ENCODE data around the gene DHRS7. TPM values are rescaled to one million over a fixed set of nuclear protein-coding genes. Genes with fewer than 3 reads are reported as not detected.

DHRS7 gene
- polyA plus RNA-seq, 1 donor (not counting 4 experiments of a cell fraction or from before 2014, with no cell fraction given), result 79.2 TPM

DNA sequence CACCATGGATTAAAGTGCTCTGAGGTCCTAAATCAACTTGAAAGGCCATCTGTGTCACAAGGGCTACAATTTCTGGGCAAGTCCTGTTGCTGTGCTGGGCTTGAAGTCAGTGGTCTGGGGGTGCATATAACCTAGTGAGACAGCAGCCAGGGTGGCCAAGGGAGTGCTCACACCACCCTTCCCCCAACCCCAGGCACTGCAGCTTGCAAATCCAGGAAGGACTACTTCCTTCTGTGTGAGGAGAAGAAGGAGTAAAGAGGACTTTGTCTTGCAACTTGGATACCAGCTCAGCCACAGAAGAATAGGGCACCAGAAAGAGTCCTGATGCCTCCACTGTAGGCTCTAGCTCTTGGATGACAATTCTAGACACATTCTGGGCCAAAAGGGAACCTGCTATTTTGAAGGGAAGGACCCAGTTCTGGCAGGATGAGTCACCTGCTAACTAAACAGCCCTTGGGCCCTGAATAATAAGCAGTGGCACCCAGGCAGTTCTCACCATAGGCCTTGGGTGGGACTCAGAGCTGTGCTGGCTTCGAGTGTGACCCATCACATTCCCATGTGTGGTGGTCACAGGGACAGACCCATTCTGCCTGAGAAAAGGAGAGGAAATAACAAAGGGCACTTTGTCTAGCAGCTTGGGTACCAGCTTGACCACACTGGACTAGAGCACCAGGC, 32.6 kb upstream of the DHRS7 start:
- no peak for DNase-seq (ENCODE audit: low read depth, low spot score)
- H3K27ac ChIP-seq (ENCODE audit: control insufficient read depth, insufficient read depth, low read length), result no peak overlapping the region
- no peak overlapping the region for H3K4me2 ChIP-seq (ENCODE audit: control insufficient read depth, extremely low read depth, insufficient read depth, low read depth, low read length)
- no peak for FAIRE-seq
- H4K20me1 ChIP-seq (ENCODE audit: control insufficient read depth, extremely low read depth, insufficient read depth, low read length), result no peaks in the 10 kb centered on the region
- H3K4me1 ChIP-seq (ENCODE audit: control insufficient read depth, extremely low read depth, insufficient read depth, low read length), result no peaks in the 10 kb centered on the region
- dilution Hi-C loops (cut with MboI; ENCODE audit: extremely low pct_ligation_motif_present, low sequenced_read_pairs), result no loop called here
- H3K36me3 ChIP-seq (ENCODE audit: control insufficient read depth in 2 of 2, extremely low read depth in 1 of 2, insufficient read depth in 2 of 2, low read length in 2 of 2), result no peaks in the 10 kb centered on the region
- no peaks in the 10 kb centered on the region for H3K9me3 ChIP-seq (ENCODE audit: control insufficient read depth, low read depth, low read length)
- no peaks in the 10 kb centered on the region for H3K79me2 ChIP-seq (ENCODE audit: control insufficient read depth, insufficient read depth, low read length)
- no peaks in the 10 kb centered on the region for H3K9me1 ChIP-seq (ENCODE audit: control insufficient read depth, extremely low read depth, insufficient read depth, low read length)
- no peak overlapping the region for H2AFZ ChIP-seq (ENCODE audit: control insufficient read depth, low read length)
- no peak for TF ChIP-seq EZH2 (IDR thresholded peaks at IDR 0.05; ENCODE audit: low read length)
- TF ChIP-seq, protein P1, sequence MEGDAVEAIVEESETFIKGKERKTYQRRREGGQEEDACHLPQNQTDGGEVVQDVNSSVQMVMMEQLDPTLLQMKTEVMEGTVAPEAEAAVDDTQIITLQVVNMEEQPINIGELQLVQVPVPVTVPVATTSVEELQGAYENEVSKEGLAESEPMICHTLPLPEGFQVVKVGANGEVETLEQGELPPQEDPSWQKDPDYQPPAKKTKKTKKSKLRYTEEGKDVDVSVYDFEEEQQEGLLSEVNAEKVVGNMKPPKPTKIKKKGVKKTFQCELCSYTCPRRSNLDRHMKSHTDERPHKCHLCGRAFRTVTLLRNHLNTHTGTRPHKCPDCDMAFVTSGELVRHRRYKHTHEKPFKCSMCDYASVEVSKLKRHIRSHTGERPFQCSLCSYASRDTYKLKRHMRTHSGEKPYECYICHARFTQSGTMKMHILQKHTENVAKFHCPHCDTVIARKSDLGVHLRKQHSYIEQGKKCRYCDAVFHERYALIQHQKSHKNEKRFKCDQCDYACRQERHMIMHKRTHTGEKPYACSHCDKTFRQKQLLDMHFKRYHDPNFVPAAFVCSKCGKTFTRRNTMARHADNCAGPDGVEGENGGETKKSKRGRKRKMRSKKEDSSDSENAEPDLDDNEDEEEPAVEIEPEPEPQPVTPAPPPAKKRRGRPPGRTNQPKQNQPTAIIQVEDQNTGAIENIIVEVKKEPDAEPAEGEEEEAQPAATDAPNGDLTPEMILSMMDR (optimal IDR thresholded peaks at IDR 0.05 in 1 of 3, IDR thresholded peaks at IDR 0.05 in 1 of 3, conservative IDR thresholded peaks at IDR 0.05 in 1 of 3; ENCODE audit: extremely low read depth in 1 of 3, insufficient read depth in 2 of 3, low read length in 3 of 3), result no peak
- no peaks in the 10 kb centered on the region for H3K27me3 ChIP-seq (ENCODE audit: control insufficient read depth, extremely low read depth, insufficient read depth, low read length)
- no peak overlapping the region for H3K9ac ChIP-seq (ENCODE audit: control insufficient read depth, extremely low read depth, insufficient read depth, low read length)
- H3K4me3 ChIP-seq (ENCODE audit: control insufficient read depth in 2 of 3, extremely low read depth in 1 of 3, insufficient read depth in 2 of 3, low read depth in 1 of 3, low read length in 3 of 3), result no peak overlapping the region

DNA sequence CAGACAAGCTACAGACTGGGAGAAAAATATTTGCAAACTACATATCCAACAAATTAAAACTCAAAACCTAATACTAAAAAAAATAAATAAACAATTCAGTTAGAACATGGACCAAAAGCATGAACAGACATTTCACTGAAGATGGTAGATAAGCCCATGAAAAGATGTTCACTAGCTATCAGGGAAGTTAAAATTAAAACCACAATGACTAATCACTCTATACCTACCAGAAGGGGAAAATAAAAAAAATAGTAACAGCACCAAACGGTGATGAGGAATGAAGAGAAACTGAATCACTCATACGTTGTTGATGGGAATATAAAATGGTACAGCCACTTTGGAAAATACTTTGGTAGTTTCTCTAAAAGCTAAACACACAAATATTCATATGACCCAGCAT, 31.1 kb upstream of the DHRS7 start:
- Histone ChIP-seq H3K27ac (ENCODE audit: control insufficient read depth, insufficient read depth, low read length) (no peak overlapping the region), H3K79me2 (ENCODE audit: control insufficient read depth, insufficient read depth, low read length) (no peaks in the 10 kb centered on the region), H3K27me3 (ENCODE audit: control insufficient read depth, extremely low read depth, insufficient read depth, low read length) (no peaks in the 10 kb centered on the region), H3K36me3 (ENCODE audit: control insufficient read depth in 2 of 2, extremely low read depth in 1 of 2, insufficient read depth in 2 of 2, low read length in 2 of 2) (no peaks in the 10 kb centered on the region), H3K4me3 (ENCODE audit: control insufficient read depth in 2 of 3, extremely low read depth in 1 of 3, insufficient read depth in 2 of 3, low read depth in 1 of 3, low read length in 3 of 3) (no peak overlapping the region), H4K20me1 (ENCODE audit: control insufficient read depth, extremely low read depth, insufficient read depth, low read length) (no peaks in the 10 kb centered on the region), H3K9ac (ENCODE audit: control insufficient read depth, extremely low read depth, insufficient read depth, low read length) (no peak overlapping the region), H2AFZ (ENCODE audit: control insufficient read depth, low read length) (no peak overlapping the region), H3K9me1 (ENCODE audit: control insufficient read depth, extremely low read depth, insufficient read depth, low read length) (no peaks in the 10 kb centered on the region), H3K4me1 (ENCODE audit: control insufficient read depth, extremely low read depth, insufficient read depth, low read length) (no peaks in the 10 kb centered on the region), H3K4me2 (ENCODE audit: control insufficient read depth, extremely low read depth, insufficient read depth, low read depth, low read length) (no peak overlapping the region), H3K9me3 (ENCODE audit: control insufficient read depth, low read depth, low read length) (no peaks in the 10 kb centered on the region)
- FAIRE-seq, result no peak
- TF ChIP-seq EZH2 (IDR thresholded peaks at IDR 0.05; ENCODE audit: low read length), result no peak
- TF ChIP-seq, protein P1 (optimal IDR thresholded peaks at IDR 0.05 in 1 of 3, IDR thresholded peaks at IDR 0.05 in 1 of 3, conservative IDR thresholded peaks at IDR 0.05 in 1 of 3; ENCODE audit: extremely low read depth in 1 of 3, insufficient read depth in 2 of 3, low read length in 3 of 3), result no peak
- no peak for DNase-seq (ENCODE audit: low read depth, low spot score)
- dilution Hi-C loops (cut with MboI; ENCODE audit: extremely low pct_ligation_motif_present, low sequenced_read_pairs), result no loop called here

Data from keratinocyte (primary cell).